ENCODE data around the gene NUP210. TPM values are rescaled to one million over a fixed set of nuclear protein-coding genes. Genes with fewer than 3 reads are reported as not detected.

Gene NUP210
- total RNA-seq, 1 donor from 2014 or later = 3.0 TPM

- Mint-ChIP-seq H3K36me3 (ENCODE audit: low read depth, unreplicated experiment) (no peaks in the 10 kb centered on the region), H3K9me3 (ENCODE audit: unreplicated experiment) (no peaks in the 10 kb centered on the region), H3K4me1 (ENCODE audit: unreplicated experiment) (no peaks in the 10 kb centered on the region), H3K27me3 (ENCODE audit: unreplicated experiment) (peaks cover 4% of the 10 kb centered on the region), H3K4me3 (ENCODE audit: unreplicated experiment) (no peak overlapping the region), H3K27ac (ENCODE audit: unreplicated experiment) (no peak overlapping the region)
- DNase-seq (ENCODE audit: low spot score) = no peak
- TF ChIP-seq CTCF (IDR thresholded peaks at IDR 0.05; ENCODE audit: unreplicated experiment) = no peak
These were observed 80.3 kb downstream of the NUP210 start for GRCh38 chr3:13339833-13340232.

GRCh38 chr3:13338996-13339395 lies 81.1 kb downstream of the NUP210 start:
- Mint-ChIP-seq H3K9me3 (ENCODE audit: unreplicated experiment) (no peaks in the 10 kb centered on the region), H3K36me3 (ENCODE audit: low read depth, unreplicated experiment) (no peaks in the 10 kb centered on the region), H3K4me3 (ENCODE audit: unreplicated experiment) (no peak overlapping the region), H3K27me3 (ENCODE audit: unreplicated experiment) (peaks cover 3% of the 10 kb centered on the region), H3K27ac (ENCODE audit: unreplicated experiment) (no peak overlapping the region), H3K4me1 (ENCODE audit: unreplicated experiment) (no peaks in the 10 kb centered on the region)
- no peak for TF ChIP-seq CTCF (IDR thresholded peaks at IDR 0.05; ENCODE audit: unreplicated experiment)
- DNase-seq (ENCODE audit: low spot score) = no peak

DNA sequence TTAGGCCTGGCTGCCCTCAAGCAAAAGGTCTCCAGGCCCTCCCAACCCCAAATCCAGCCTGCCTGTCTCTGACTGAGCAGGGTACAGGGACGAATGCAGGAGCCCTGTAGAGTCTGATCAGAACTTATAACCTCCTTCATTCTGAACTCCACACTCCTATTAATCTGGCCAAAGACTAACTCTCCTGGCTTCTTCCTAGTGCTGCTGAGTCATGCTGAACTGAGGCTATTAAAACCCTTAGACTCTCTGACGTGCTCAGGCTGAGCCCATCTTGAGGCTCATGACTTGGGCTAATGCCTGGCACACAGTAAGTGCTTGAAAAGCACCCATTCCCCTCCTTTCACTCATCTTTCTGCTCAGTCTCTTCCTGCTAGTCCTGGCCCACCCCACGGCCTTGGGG lies 81.9 kb downstream of the NUP210 start:
- Mint-ChIP-seq H3K9me3 (ENCODE audit: unreplicated experiment) (no peaks in the 10 kb centered on the region), H3K4me3 (ENCODE audit: unreplicated experiment) (no peak overlapping the region), H3K36me3 (ENCODE audit: low read depth, unreplicated experiment) (no peaks in the 10 kb centered on the region), H3K27ac (ENCODE audit: unreplicated experiment) (no peak overlapping the region), H3K4me1 (ENCODE audit: unreplicated experiment) (no peaks in the 10 kb centered on the region), H3K27me3 (ENCODE audit: unreplicated experiment) (peaks cover 4% of the 10 kb centered on the region)
- no peak for DNase-seq (ENCODE audit: low spot score)
- no peak for TF ChIP-seq CTCF (IDR thresholded peaks at IDR 0.05; ENCODE audit: unreplicated experiment)

DNA sequence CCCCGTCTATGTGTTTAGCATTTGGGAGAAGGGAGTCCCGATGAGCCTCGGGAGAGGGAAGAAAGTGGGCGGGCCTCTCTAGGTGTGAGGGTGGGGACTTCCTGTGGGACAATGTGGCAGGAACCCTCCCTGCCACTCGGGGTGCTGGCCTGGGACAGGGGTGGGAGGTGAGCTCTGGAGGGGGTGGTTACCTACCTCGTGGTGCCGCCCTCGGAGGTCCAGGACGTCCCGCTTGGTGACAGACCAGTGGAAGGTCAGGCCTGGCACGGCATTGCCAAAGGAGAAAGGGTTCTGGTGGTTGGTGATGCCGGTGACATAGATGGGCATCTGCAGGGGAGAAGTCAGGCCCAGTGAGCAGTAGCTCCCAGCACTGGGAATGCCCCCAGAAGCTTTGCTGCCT lies 83.5 kb downstream of the NUP210 start:
- Mint-ChIP-seq H3K27ac (ENCODE audit: unreplicated experiment) (no peak overlapping the region), H3K9me3 (ENCODE audit: unreplicated experiment) (no peaks in the 10 kb centered on the region), H3K4me1 (ENCODE audit: unreplicated experiment) (no peaks in the 10 kb centered on the region), H3K36me3 (ENCODE audit: low read depth, unreplicated experiment) (no peaks in the 10 kb centered on the region), H3K4me3 (ENCODE audit: unreplicated experiment) (no peak overlapping the region), H3K27me3 (ENCODE audit: unreplicated experiment) (peaks cover 4% of the 10 kb centered on the region)
- TF ChIP-seq CTCF (IDR thresholded peaks at IDR 0.05; ENCODE audit: unreplicated experiment) = no peak
- DNase-seq (ENCODE audit: low spot score) = no peak

DNA sequence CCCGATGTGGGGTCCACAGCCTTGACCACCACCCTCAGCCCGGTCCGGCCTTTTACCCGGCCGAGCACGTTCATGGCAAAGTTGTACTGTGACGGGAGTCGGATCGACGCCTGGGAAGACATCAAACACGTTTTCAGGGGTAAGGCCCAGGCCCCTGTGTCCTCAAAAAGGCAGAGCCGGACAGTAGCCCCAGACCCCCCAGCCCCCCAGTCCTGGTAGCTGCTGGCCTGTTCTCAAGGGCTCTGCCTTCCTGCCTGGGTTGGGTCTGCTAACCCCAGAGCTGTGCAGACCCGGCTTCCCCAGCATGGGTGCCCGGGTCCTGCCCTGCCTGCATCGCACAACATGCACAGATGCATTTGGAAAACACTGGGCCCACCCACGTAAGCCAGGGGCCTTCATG lies 84.6 kb downstream of the NUP210 start:
- no peak for TF ChIP-seq CTCF (IDR thresholded peaks at IDR 0.05; ENCODE audit: unreplicated experiment)
- no peak overlapping the region for H3K4me3 Mint-ChIP-seq (ENCODE audit: unreplicated experiment)
- DNase-seq (ENCODE audit: low spot score) = no peak
- no peaks in the 10 kb centered on the region for H3K36me3 Mint-ChIP-seq (ENCODE audit: low read depth, unreplicated experiment)
- no peaks in the 10 kb centered on the region for H3K4me1 Mint-ChIP-seq (ENCODE audit: unreplicated experiment)
- H3K27ac Mint-ChIP-seq (ENCODE audit: unreplicated experiment) = no peak overlapping the region
- peaks cover 3% of the 10 kb centered on the region for H3K27me3 Mint-ChIP-seq (ENCODE audit: unreplicated experiment)
- no peaks in the 10 kb centered on the region for H3K9me3 Mint-ChIP-seq (ENCODE audit: unreplicated experiment)
